AG20443 (cell line): Measurements from ENCODE around the gene TMEM184C.
A peak's percentile ranks its signal among the peaks of the same experiment; 100 is the strongest.

Source experiments
- DNase-seq: peaks from one replicate; pipeline ENCODE4 v3.0.0; 2012; ENCODE audit warnings: low spot score, mixed read lengths

TMEM184C gene

DNA sequence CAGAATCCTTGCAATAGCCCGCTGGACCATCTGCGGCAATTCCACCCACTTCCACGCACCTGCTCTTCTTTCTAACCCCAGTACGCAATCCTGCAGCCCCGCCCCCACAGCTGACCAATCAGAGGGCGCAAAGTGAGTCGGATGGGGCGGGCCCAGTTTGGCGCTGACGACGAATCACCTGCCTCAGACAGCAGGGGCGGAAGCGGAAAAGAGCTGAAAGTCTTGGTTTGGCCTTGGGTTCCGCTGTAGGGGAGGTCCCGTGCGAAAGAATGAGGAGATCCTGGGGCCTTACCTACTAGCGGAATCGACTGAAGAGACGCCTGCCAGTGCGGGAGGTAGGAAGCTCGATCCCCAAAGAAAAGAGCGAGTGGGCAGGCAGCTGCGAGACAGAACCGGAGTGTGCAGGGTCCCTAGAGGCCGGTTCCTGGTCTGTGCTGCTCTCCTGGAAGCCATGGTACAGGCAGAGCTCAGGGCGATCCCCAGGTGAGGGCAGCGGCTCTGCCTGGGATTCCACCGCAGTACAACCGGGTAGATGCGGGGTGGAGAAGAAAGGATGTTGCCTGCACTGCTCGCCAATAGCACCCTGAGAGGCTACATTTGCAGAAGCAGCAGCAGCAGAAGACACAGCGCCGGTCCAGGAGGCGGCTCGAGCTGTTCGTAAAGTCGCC lies at the start of gene TMEM184C:
TMEM184C (plus strand) TSS at position 225 of the 668 bp plus-strand sequence. CDS start 560 bp downstream, outside the sequence.
- peak; percentile 97 for DNase-seq

DNA sequence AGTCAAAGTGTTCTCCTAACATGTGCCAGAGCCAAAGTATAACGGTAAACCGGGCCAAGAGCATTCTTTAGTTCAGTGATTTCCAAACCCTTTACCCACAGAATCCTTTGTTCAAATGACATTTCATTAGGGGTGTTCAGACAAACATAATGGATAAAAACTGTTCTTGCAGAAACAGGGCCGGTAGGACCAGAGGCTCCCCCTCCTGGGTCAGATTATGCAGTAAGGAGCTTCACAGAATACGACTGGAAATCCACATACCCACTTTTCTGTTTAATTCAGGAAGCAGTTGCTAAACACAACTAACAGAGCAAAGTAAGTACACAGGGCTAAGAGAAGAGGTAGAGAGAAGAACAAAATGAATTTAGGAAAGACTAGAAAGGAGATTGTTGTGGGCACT lies 46.6 kb upstream of the TMEM184C start:
- DNase-seq: no peak

DNA sequence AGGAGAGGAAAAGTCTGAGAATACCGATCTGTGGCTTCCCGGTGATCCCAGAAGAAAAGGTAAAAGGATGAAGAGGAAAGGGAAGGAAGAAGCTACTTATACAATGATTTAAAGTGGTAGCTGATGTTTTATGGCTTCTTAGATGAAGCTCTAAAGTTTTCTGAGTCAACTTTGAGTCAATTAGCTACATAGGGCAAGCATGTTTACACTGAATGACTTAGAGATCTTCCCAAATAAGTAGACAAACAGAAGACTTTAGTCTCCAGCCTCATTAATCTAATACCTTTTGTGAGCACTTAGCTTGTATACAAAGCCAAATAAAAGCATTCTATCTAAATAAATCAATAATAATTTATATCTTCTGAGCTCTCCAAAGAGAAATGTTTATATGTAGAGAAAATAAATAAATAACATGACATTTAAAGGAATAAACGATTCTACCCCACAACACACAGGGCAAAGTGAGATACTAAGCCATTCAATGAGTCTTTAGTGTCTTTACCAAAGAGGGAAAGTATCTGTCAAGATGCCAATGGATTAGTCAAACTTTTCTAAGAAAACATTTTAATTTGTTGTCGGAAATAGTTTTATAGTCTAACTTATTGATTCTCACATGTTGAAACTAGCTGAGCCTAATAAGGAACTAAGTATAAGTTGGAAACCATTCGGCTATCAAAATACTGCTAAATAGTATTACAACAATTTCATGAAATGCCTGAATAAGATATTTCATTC lies 46.0 kb upstream of the TMEM184C start:
- no peak for DNase-seq

DNA sequence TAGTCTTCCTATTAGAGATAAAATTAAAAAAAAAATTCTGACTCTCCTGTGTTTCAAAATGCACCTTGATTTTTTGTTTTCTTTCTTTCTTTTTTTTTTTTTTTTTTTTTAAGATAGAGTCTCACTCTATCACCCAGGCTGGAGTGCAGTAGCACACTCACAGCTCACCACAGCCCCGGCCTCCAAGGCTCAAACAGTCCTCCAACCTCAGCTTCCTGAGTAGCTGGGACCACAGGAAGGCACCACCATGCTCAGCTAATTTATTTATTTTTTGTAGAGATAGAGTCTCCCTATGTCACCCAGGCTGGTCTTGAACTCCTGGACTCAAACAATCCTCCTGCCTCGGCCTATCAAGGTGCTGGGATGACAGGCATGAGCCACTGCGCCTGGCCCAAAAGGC lies 41.1 kb upstream of the TMEM184C start:
- no peak for DNase-seq

DNA sequence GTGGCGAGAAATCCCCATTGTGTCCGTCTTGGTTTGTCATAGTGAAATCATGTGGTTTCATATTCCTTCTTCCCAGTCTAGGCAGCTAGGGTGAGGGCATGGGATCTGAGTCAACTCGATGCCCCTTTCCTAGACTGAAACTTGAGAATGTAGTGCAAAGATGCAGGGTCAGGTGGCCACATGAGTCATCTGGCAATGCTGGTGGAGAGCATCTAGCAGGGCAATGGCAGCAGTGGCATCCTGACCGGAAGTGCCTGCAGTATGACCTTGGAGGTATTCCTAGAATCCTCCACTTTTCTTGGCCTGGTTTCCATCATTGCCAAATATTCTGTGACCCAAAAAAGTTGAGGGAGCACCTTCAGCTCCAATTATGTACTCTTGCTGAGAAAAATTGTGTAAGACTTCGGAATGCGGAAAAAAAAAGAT lies 39.1 kb upstream of the TMEM184C start:
- DNase-seq: peak; percentile 71

DNA sequence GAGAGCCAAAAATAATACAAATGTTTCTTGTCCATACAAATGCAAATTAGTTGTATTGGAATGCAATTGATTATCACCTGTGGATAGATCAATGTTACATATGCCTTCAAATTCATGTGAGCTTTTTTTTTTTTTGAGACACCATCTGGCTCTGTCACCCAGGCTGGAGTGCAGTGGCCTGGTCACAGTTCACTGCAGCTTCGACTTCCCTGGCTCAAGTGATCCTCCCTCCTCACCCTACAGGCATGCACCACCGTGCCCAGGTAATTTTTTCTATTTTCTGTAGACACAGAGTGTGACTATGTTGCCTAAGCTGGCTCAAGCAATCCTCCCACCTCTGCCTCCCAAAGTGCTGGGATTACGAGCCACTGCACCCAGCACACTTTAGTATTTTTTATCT lies 38.6 kb upstream of the TMEM184C start:
- DNase-seq: no peak

DNA sequence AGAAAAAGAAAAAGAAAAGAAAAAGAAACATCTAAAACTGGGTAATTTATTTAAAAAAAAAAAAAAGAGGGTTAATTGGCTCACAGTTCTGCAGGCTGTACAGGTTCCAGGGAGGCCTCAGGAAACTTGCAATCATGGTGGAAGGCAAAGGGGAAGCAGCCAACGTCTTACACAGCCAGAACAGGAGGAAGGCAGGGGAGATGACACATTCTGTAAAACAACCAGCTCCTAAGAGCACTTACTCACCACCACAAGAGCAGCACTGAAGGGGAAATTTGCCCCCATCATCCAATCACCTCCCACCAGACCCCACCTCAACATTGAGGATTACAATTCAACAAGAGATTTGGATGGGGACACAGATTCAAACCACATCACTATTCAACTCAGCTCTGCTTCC lies 36.8 kb upstream of the TMEM184C start:
- DNase-seq: no peak

DNA sequence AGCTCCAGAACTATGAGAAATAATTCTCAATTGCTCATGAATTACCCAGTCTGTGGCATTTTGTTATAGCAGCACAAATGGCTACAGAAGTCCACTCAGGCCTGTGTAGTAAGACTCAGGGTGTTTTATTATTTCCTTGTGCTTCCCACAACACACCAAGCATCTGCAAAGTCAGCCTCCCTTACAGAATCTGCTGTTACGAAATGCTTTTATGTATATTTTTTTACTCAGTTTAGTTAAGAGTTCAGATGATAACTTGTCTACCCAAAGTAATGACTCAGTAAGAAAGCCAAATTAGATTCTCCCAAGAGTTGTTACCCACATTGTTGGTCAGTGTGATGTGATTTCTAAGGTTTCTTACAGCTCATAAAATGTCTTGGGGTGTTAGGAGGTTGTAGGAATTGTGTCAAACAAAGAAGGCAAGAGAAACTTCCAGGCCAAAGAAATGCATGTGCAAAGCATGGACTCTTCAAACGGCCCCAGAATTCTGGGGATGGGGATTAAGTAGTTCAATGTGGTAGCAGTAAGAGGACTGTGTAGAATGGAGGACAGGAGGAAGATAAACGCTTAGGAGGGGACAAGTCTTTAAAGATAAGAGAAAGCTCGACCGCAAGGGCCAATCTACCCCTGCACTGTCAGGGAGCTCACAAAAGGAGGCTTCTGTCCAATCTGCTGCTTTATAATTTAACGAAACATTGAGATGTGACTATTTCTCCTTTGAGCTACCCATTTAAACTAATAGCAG lies 35.4 kb upstream of the TMEM184C start:
- no peak for DNase-seq

DNA sequence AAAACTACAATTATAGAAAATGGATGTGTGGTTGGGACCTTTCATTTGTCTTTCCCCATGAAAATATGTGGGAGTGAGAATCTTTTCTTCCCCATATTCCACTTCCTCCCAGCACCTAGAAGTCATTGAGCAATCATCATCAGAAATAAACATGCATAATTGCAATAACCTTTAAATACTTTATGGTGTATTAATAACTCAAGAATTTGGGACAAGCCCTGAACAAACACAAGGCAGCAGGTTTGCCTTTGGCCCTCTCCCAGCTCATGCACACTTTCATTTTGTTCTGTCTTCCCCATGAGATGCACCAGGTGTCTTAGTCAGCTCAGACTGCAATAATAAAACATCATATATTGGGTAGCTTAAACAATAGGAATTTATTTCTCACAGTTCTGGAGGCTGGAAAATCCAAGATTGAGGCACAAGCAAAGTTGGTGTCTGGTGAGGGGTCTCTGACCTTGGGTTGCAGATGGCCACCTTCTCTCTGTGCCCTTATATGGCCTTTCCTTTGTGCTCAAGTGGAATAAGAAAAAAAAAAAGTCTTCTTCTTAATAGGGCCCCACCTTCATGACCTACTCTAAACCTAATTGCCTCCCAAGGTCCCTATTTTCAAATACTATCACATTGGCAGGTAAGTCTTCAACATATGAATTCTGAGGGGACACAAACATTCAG lies 34.7 kb upstream of the TMEM184C start:
- no peak for DNase-seq

DNA sequence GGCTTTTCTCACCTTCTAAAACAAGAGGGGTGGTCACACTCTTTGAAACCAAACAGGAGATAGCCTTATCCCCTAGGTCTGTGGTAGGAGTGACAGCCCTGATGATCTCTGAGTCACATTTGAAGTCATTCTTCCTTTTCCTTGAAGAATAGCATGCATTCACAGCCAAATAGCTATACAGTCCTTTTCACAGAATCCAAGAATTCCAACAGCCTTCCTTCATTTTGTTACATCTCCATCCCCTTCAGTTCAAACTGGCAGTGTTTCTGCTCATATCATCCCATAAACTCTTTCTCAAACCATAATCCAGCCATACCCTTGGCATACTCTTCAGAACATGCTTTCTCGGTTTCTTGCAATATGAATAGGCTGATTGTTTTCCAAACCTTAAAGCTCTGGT lies 33.3 kb upstream of the TMEM184C start:
- no peak for DNase-seq

DNA sequence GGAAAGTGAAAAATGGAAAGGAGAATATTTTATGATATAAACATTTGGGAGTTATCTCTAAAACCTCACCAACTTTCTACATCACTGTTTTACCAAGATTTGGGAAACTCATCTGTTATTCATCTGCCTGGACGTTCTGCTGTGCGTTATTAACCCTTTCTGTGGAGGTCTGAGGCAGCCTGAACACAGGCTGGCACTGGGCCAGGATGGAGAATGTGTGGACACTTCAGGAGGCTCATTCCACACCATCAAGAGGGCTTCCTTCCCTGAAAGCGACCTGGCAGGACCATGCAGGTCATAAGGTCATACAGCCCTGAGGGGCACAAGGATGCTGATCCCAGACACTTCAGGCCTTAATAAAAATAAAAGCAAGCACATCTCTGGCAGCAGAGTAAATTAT lies 31.2 kb upstream of the TMEM184C start:
- no peak for DNase-seq

DNA sequence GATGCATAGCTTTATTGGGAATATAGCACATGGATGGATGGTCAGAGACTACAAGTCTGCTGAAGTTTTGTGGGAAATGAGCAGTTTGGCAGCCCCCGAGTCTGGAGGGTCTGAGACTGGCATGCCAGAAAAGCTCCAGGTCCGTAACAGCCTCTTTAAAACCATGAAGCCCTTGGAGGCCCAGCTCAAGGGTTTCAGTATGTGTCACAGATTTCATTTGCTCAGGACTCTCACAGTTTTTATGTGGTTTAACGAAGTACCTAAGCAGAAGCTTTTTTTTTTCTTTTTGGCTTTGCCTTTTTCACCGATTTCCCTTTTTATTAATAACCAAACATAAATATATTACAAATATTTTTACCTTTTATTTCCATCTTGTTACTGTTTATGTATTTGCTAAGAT lies 30.6 kb upstream of the TMEM184C start:
- no peak for DNase-seq

DNA sequence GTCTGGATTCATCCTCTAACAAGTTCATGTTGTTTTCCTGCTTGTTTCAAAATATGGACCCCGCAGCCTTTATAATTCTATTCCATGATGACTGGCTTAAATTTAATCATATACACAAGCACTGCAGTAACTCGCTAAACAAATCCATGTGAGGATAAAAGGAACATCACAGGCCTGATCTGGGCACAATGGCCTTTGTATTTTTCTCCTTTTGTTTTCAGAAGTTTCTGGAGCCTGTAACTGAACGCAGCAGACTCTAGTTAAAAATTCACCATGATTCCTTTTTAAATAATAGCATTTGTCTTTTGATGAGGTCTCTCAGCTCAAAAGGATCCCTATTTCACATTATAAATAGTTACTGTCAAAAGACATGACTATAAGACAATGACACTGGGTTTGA lies 30.2 kb upstream of the TMEM184C start:
- no peak for DNase-seq

DNA sequence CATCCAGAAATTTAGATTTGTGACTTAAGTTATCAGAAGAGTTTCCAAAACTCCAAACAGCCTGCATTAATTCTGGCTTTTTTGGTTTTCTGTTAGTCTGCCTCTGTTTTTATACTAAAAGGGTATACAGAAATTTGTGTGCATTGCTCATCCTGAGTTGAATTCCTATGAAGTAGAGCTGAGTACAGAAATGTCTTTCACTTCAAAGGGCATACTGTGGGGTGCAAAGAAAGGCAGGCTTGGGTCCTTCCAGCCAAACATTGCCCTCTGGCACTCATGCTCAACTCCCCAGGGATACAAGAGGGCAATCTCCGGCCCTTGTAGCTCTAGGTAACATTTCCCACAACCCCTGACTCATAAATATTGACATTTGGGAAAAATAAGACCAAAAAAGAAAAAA lies 27.6 kb upstream of the TMEM184C start:
- DNase-seq: no peak

DNA sequence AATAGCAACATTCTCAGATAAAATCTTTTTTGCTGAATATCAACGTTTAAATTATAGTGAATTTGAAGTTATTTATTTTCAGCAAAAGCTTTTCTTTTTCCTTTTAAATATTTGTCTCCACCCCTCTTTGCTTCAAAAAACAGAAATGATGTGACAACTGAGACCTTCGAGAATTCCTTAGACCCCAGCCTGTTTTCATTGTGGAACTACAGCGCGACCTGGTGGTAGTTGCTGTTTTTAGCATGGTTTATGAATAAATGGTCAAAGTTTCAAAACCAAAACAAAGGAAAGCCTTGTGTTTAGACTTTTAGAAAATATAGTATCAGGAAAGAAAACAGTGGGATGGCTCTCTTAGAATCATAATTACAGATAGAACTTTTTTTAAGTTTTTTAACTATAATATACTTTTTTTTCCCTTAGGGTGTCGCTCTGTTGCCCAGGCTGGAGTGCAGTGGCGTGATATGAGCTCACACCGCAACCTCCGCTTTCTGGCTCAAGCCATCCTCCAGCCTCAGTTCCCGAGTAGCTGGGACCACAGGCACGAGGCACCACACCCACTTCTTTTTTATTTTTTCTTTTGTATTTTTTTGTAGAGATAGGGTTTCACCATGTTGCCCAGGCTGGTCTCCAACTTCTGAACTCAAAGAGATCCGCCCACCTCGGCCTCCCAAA lies 26.8 kb upstream of the TMEM184C start:
- DNase-seq: peak; percentile 60

DNA sequence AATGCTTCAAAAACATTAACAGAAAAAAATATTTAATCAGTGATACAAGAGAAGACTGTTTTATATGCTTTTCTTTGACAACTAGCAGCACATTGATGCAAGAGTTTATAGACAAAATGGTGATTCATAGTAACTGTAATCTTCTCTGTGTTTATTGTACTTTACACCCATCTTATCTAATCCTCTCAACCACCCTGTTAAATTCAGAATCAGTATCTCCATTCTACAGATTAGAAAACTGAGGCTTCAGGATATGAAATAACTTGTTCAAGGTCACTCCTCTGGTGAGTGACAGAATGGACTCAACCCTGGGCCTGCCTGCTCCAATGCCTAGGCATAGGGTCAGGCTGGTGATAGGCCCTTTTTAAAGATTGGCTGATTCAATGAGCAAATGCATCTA lies 26.1 kb upstream of the TMEM184C start:
- DNase-seq: no peak

DNA sequence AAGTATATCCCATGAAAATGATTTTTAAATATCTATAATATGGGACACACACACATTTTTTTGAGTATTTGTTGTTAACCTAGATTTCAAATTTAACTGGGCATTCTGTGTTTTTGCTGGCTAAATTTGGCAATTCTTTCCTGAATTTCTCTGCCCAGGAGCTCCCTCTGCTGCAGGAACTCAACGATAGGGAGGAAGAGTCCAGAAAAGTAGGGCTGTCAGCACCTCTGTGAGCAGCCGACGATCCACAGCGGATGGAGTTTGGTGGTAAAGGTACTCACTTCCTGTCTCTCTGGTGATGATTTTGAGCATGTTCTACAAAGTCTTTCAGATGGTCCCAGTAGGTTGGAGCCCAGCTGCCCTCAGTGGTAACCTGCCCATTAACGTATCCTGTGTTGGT lies 23.1 kb upstream of the TMEM184C start:
- no peak for DNase-seq

DNA sequence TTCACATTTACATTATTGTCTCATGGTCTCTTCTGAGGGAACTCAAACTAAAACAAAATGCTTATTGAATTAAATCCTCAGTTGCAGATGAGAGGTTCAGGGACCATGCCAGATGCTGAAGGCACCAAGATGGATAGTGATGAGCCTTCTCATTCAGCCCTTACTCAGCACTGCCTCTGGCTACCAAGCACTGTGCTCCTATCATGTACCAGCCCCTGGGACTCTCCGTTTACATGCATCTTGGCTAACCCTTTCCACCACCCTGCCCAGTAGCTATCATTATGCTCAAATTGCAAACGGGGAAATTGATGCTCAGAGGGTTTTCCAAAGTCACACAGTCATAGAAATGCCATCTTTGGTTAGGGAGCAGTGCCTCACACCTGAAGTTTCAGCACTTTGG lies 22.6 kb upstream of the TMEM184C start:
- DNase-seq: no peak

DNA sequence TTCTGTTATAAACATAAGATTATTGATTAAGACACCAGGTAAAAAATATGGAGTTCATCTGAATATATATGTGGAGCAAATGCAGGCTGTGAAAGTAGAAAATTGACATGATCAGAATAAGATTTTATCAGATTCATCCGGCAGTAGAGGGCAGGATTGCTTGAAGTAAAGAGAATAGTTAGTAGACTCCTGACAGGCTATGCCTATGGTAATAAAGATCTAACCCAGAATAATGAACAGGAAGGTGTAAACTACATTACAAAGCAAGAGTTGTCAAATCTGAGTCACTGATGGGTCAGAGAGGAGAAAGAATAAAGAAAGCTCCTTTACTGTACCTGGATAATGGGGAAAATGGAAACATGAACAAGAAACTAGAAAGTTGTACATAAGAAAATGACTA lies 20.8 kb upstream of the TMEM184C start:
- DNase-seq: no peak

DNA sequence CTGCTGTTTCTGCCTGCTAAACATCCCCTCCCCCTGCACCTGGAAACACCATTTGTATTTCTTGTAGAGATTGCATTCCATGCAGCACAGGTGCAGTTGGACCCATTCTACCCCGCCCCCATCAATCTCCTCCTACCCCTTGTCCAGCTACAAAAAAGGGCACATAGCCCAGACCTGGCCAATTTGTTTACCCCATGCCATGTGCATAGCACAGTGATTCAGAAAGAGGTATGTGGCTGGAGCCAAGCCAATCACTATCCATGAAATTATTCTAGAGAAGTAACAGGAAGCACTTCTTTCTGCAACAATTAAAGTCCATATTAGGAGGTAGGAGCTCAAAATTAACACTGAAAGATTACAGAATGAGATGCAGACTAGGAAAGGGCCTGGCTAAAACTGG lies 20.2 kb upstream of the TMEM184C start:
- DNase-seq: peak; percentile 70

DNA sequence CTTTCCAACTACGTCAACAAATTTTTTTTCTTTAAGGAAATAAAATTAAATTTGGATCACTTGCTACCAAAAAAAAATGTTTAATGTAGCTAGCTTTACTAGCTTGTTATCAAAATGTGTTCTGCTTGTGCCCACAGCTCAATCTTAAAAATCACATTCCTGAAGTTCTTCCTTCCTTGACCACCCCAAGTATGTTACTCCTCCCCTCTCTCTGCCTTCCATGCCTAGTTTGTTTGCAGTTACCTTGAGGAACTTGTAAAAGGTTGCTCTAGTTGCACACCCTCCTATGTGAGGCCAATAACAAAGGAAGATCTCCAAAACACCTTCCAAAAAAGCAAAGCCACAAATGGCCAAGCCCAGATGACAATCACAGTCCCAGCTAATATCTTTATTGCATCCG lies 19.6 kb upstream of the TMEM184C start:
- DNase-seq: no peak

DNA sequence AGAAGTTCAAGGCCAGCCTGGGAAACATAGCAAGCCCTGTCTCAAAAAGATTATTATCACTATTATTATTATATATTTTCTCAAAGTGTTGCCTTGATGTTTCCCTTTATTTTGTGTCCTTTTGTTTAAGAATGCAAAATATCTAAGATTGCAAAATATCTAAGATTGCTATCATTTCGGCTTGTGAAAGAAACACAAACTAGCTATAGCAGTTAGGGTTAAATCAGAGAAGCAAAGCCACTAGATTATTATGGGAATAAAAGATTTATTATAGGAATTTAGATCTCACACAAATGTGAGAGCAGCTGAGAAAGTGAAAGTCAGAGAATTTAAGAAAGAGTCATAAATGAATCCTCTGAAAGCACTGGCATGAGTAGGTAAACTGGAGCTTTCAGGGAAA lies 18.0 kb upstream of the TMEM184C start:
- no peak for DNase-seq
